ENCODE results near the gene LRMDA.

Gene LRMDA

GRCh38 chr10:75405598-75406461, 25.6 kb upstream of the LRMDA start:
- H3K27ac Mint-ChIP-seq: no peak overlapping the region
- H3K36me3 Mint-ChIP-seq (ENCODE audit: low read depth): peaks cover 35% of the 10 kb centered on the region
- H3K27me3 Mint-ChIP-seq: peaks cover 75% of the 10 kb centered on the region

GRCh38 chr10:75406462-75407223, 24.8 kb upstream of the LRMDA start:
- intact Hi-C loops (cut with micrococcal nuclease): loop anchor here (10.0 kb wide), 1 partner anchor 118 kb away; no protein-coding TSS in a partner anchor
- H3K27ac Mint-ChIP-seq: no peak overlapping the region
- peaks cover 48% of the 10 kb centered on the region for H3K4me1 Mint-ChIP-seq (ENCODE audit: low read depth)
- no peak overlapping the region for H3K4me3 Mint-ChIP-seq
- peaks cover 28% of the 10 kb centered on the region for H3K36me3 Mint-ChIP-seq (ENCODE audit: low read depth)
- no peaks in the 10 kb centered on the region for H3K9me3 Mint-ChIP-seq
- peaks cover 80% of the 10 kb centered on the region for H3K27me3 Mint-ChIP-seq

More at GRCh38 chr10:75405598-75406461, 25.6 kb upstream of the LRMDA start:
- Mint-ChIP-seq H3K4me1 (ENCODE audit: low read depth) (peaks cover 48% of the 10 kb centered on the region), H3K9me3 (no peaks in the 10 kb centered on the region), H3K4me3 (peak overlapping the region; percentile 15)
- intact Hi-C loops (cut with micrococcal nuclease): loop anchor here (10.0 kb wide), 1 partner anchor 119 kb away; no protein-coding TSS in a partner anchor

DNA sequence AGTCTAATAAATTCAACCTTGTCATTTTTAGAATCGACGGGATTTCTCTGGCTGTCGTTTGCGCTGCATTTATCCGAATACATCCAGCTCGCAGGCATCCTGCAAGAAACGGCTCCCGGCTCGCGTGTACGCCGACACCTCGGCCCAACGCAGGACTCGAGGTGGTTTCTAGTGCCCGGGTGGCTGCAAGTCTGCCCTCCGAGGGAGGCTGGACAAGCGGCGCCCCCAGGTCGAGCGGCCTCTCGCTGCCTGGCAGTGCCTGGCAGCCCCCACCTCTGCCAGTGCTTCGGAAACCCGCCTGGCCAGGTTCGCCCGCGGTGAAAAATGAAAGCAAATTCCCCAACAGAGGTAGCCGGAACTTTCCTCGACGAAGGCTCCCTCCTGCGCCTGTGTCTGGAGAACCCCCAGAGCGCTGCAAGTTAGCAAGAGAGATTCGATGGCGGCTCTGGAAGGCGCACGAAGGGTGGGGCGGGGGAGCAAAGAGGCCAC, 24.2 kb upstream of the LRMDA start:
- H3K4me1 Mint-ChIP-seq (ENCODE audit: low read depth): peaks cover 48% of the 10 kb centered on the region
- H3K36me3 Mint-ChIP-seq (ENCODE audit: low read depth): peaks cover 22% of the 10 kb centered on the region
- peak overlapping the region; percentile 37 for H3K27ac Mint-ChIP-seq
- intact Hi-C loops (cut with micrococcal nuclease): loop anchor here (10.0 kb wide), 1 partner anchor 118 kb away; no protein-coding TSS in a partner anchor
- H3K4me3 Mint-ChIP-seq: peak overlapping the region; percentile 96
- H3K9me3 Mint-ChIP-seq: no peaks in the 10 kb centered on the region
- peaks cover 80% of the 10 kb centered on the region for H3K27me3 Mint-ChIP-seq

DNA sequence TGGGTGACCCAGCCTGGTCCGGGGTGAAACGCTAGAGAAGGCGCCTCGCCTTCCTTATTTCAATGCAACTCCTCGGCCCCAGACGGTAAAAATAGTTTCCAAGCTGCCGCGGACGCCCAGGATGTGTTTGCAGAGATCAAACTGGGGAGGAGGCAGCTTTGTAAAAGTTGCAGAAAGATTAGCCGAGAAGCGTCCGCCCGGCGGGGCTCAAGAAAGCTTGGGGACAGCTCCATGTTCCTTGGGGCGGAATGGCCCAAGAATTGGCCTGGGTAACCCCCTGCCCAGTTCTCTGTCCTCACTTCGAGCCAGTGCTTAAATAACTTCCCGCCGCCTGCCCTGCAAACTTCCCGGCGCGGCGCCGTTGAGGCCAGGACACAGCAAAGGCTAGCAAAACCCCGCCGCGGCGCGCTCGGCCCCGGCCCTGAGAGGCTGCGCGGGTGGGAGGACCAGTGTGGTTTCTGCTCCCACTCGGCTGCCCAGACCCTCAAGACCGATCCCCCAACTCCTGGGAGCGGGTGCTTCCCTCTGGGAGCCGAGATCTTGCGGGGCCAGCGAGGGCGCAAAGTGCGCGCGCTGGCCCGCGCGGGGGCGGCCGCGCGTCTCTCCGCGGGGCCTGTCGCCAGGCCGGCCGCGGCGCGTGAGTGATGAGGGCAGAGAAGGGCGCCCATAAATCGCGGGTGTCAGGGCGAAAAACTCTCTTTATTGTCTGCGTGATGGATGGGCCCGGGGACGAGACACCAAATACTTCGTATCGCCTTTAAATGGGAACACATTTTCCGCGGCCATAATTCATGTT, 23.5 kb upstream of the LRMDA start:
- intact Hi-C loops (cut with micrococcal nuclease): loop anchor here (10.0 kb wide), 1 partner anchor 117 kb away; no protein-coding TSS in a partner anchor
- peak overlapping the region; percentile 81 for H3K27ac Mint-ChIP-seq
- H3K27me3 Mint-ChIP-seq: peaks cover 75% of the 10 kb centered on the region
- peak overlapping the region; percentile 96 for H3K4me3 Mint-ChIP-seq
- peaks cover 42% of the 10 kb centered on the region for H3K4me1 Mint-ChIP-seq (ENCODE audit: low read depth)
- peaks cover 15% of the 10 kb centered on the region for H3K36me3 Mint-ChIP-seq (ENCODE audit: low read depth)
- H3K9me3 Mint-ChIP-seq: no peaks in the 10 kb centered on the region

- Mint-ChIP-seq H3K36me3 (ENCODE audit: low read depth) (peaks cover 12% of the 10 kb centered on the region), H3K4me3 (peak overlapping the region; percentile 96), H3K27ac (peak overlapping the region; percentile 81), H3K4me1 (ENCODE audit: low read depth) (peaks cover 36% of the 10 kb centered on the region), H3K27me3 (peaks cover 72% of the 10 kb centered on the region), H3K9me3 (no peaks in the 10 kb centered on the region)
- intact Hi-C loops (cut with micrococcal nuclease): loop anchor here (10.0 kb wide), 1 partner anchor 116 kb away; no protein-coding TSS in a partner anchor
Measured at GRCh38 chr10:75408509-75408875, 22.9 kb upstream of the LRMDA start.

GRCh38 chr10:75408911-75409885, 22.2 kb upstream of the LRMDA start:
- intact Hi-C loops (cut with micrococcal nuclease): loop anchor here (10.0 kb wide), 1 partner anchor 116 kb away; no protein-coding TSS in a partner anchor
- peak overlapping the region; percentile 81 for H3K27ac Mint-ChIP-seq
- H3K36me3 Mint-ChIP-seq (ENCODE audit: low read depth): peaks cover 12% of the 10 kb centered on the region
- no peaks in the 10 kb centered on the region for H3K9me3 Mint-ChIP-seq
- H3K4me1 Mint-ChIP-seq (ENCODE audit: low read depth): peaks cover 29% of the 10 kb centered on the region
- peak overlapping the region; percentile 96 for H3K4me3 Mint-ChIP-seq
- H3K27me3 Mint-ChIP-seq: peaks cover 65% of the 10 kb centered on the region

DNA sequence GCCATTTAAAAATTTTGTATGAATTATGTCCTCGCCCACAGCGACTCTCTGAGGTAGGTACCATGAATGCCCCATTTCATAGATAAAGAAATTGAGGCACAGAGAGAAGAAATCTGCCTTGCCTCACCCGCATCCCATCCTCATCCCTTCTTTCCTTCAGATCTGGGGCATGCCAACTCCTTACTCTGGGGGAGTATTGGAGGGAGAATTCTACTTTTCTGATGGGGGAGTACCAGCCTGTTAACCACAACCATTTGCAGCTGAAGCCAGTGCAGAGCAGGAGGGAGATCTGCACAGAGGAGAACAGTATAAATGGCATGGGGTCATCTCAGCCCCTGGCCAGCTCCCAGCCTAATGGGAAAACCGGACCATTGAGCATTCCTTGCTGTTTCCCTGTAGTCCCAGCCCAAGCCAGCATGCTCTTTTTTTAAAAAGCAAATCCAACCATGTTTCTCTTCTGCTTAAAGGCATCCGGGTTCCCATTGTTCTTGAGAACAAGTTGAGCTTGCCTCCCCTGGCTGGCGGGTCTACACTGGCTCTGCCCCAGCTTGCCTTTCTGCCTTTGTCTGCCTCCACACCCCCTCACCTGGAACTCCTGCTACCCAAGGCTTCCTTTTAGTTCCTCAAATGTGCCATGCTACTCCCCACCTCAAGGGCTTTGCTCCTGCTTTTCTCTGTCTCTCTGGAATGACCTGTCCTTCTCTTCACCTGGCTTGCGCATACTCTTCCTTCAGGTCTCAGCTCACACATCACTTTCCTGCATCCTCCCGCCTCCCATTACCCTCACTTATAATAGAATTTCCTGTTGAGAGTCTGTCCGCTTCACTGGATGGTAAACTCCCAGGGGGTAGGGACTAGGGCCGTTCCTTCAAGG, 21.1 kb upstream of the LRMDA start:
- peaks cover 56% of the 10 kb centered on the region for H3K27me3 Mint-ChIP-seq
- H3K9me3 Mint-ChIP-seq: no peaks in the 10 kb centered on the region
- intact Hi-C loops (cut with micrococcal nuclease): no loop called here
- H3K27ac Mint-ChIP-seq: no peak overlapping the region
- peaks cover 12% of the 10 kb centered on the region for H3K36me3 Mint-ChIP-seq (ENCODE audit: low read depth)
- H3K4me3 Mint-ChIP-seq: peak overlapping the region; percentile 96
- peaks cover 20% of the 10 kb centered on the region for H3K4me1 Mint-ChIP-seq (ENCODE audit: low read depth)

DNA sequence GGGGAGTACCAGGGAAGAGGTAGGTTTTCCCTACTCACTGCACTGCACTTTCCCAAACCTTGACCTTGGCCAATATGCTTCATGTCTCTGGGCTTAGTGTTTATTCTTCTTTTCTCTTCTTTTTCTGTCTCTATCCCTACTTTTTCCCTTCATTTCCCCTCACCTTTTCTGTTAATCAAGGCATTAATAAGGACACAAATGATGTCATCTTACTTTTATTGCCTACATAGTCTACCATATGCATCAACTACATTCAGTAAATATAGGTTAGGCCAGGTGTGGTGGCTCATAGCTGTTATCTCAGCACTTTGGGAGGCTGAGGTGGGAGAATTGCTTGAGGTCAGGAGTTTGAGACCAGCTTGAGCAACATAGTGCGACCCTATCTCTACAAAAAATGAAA, 16.9 kb upstream of the LRMDA start:
- Mint-ChIP-seq H3K4me3 (no peak overlapping the region), H3K36me3 (ENCODE audit: low read depth) (no peaks in the 10 kb centered on the region), H3K4me1 (ENCODE audit: low read depth) (peaks cover 5% of the 10 kb centered on the region), H3K27me3 (peaks cover 33% of the 10 kb centered on the region), H3K27ac (no peak overlapping the region), H3K9me3 (no peaks in the 10 kb centered on the region)
- intact Hi-C loops (cut with micrococcal nuclease): no loop called here

- H3K9me3 Mint-ChIP-seq: no peaks in the 10 kb centered on the region
- intact Hi-C loops (cut with micrococcal nuclease): no loop called here
- no peak overlapping the region for H3K27ac Mint-ChIP-seq
- no peaks in the 10 kb centered on the region for H3K4me1 Mint-ChIP-seq (ENCODE audit: low read depth)
- no peak overlapping the region for H3K4me3 Mint-ChIP-seq
- no peaks in the 10 kb centered on the region for H3K36me3 Mint-ChIP-seq (ENCODE audit: low read depth)
- peaks cover 17% of the 10 kb centered on the region for H3K27me3 Mint-ChIP-seq
Measured at GRCh38 chr10:75417522-75417927, 13.9 kb upstream of the LRMDA start.

DNA sequence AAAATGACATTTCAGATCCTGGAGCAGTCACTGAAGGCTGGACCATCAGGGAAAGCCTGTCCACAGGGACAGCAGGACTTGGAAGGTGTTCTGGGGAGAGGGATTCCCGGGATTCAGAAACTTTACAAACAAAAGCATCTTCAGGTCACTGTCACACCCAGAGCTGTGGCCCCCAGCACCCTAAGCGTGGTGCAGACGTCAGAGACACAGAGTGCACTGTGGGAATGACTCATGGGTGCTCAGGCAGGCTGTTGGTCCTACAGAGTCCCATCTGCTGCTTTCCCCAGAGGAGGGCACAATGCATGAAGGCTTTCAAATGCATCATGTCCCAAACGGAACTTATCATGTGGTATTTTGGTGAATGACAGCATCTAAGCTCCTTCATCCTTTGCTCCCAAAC, 13.1 kb upstream of the LRMDA start:
- Mint-ChIP-seq H3K4me3 (no peak overlapping the region), H3K36me3 (ENCODE audit: low read depth) (no peaks in the 10 kb centered on the region), H3K9me3 (no peaks in the 10 kb centered on the region), H3K4me1 (ENCODE audit: low read depth) (no peaks in the 10 kb centered on the region), H3K27me3 (peaks cover 21% of the 10 kb centered on the region), H3K27ac (no peak overlapping the region)
- intact Hi-C loops (cut with micrococcal nuclease): no loop called here

- H3K9me3 Mint-ChIP-seq: no peaks in the 10 kb centered on the region
- H3K4me1 Mint-ChIP-seq (ENCODE audit: low read depth): no peaks in the 10 kb centered on the region
- H3K27ac Mint-ChIP-seq: no peak overlapping the region
- no peaks in the 10 kb centered on the region for H3K36me3 Mint-ChIP-seq (ENCODE audit: low read depth)
- H3K27me3 Mint-ChIP-seq: peaks cover 19% of the 10 kb centered on the region
- intact Hi-C loops (cut with micrococcal nuclease): no loop called here
- no peak overlapping the region for H3K4me3 Mint-ChIP-seq
Measured at GRCh38 chr10:75418712-75419111, 12.7 kb upstream of the LRMDA start.

DNA sequence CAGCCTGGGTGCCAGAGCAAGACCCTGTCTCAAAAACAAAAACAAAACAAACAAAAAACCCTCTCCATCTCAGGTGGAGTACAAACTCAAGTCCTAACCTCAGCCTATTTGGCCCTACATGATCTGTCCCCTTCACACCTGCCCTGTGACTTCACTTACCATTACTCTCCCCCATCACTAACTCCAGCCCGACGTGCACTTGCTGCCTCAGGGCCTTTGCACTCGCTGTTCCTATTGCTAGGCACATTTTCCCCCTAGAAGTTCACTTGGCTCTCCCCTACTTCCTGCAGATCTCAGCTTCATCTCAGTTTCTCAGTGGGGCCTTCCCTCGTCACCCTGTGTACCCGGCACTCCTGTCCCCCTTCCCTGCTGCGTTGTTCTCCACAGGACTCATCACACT, 8.5 kb upstream of the LRMDA start:
- H3K4me3 Mint-ChIP-seq: no peak overlapping the region
- H3K4me1 Mint-ChIP-seq (ENCODE audit: low read depth): peaks cover 2% of the 10 kb centered on the region
- no peaks in the 10 kb centered on the region for H3K9me3 Mint-ChIP-seq
- intact Hi-C loops (cut with micrococcal nuclease): no loop called here
- peaks cover 6% of the 10 kb centered on the region for H3K27me3 Mint-ChIP-seq
- no peaks in the 10 kb centered on the region for H3K36me3 Mint-ChIP-seq (ENCODE audit: low read depth)
- H3K27ac Mint-ChIP-seq: no peak overlapping the region

Data from dendritic cell treated with granulocyte-macrophage colony-stimulating factor and Interleukin-4, amounts not matched to agents 40 ng/mL and 50 ng/mL, for 4 days (primary cell).